ENCODE measurements around the gene MGME1.
"Not testable (repeated sequence)": the region's sequence is repeated elsewhere in the genome, so short reads cannot be mapped to it uniquely, and the experiment has no call there.

MGME1 gene

DNA sequence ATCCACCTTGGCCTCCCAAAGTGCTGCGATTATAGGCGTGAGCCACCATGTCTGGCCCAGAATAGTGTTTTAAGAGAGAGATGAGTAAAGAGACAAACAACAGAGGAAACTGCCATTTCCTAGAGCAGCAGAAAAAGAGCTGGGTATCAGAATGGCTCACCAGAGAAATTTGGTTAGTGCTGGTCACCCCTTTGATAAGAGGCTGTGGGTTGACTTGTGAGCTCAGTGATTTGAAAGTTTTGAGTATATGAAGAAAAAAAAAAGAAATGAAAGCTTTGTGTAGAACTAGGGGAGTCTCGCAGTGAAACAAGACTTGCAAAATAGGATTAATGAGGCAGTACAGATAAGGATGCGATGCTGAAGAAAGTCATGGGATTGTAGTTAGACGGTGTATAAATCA lies 29.6 kb downstream of the MGME1 start:
- DNase-seq: no peak

- no peak for DNase-seq
Observed at GRCh38 chr20:17999566-17999965, 30.7 kb downstream of the MGME1 start.

- no peak for DNase-seq
Observed at GRCh38 chr20:18001131-18001921, 32.5 kb downstream of the MGME1 start.

DNA sequence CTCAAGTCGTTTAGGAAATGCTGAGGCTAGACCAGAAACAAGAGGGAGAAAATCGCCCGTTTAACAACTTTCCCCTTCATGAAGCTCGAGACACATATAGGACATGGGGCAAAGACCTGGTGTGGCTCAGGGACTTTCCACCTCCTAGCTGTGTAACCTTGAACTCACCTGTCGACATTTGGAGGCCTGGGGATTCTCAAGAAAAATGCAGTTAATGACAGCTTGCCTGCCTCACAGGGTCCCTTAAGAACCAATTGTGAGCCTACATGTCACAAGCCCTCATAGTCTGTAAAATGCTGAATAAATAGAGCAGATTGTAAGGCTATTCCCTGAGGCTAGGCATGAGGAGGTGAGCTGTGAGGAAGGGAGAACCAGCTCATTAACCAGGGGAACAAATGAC lies 35.1 kb downstream of the MGME1 start:
- DNase-seq: no peak

DNA sequence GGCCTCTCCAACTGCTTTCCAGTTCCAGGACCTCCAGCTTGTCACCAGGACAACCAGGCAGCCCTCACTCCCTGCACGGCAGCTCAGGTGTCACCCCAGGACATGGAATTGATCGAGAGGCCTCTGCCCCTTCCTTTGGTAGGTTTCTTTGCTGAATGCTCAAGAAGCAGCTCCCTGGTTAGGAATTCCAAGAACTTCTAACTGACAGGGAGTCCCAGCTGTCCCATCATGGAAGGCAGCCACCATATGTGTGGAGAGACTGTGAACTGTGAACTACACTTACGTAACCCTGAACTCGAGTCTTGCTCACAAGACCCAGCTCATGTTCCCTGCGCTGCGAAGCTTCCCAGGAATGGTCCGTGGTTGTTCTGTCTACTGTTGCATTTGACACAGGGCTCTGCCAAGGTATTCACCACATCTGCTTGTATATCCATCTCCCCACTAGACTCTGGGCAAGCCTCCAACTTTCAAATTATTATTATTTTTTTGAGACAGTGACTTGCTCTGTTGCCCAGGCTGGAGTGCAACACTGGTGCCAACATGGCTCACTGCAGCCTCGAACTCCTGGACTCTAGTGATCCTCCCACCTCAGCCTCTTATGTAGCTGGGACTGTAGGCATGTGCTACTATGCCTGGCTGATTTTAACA lies 35.7 kb downstream of the MGME1 start:
- DNase-seq: no peak

- DNase-seq: no peak
Observed at GRCh38 chr20:18005170-18005989, 36.6 kb downstream of the MGME1 start.

DNA sequence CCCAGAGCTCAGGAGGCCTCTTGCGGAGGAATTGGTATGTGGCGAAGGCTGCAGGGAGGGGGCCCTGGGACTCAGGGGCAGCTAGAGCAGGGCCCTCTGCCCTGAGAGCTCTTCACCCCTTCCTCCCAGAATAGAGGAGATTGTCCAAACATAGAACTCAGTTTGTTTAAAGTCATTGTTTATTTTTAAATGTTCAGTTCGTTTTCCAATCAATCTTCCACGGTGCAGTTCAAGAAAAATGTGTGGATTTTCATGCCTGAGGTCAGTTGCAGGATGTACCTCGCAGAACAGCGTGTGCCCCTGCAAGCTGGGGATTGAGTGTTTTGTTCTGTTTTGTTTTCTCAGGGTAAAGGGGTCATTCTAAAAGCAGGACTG lies 37.2 kb downstream of the MGME1 start:
- DNase-seq: no peak

DNA sequence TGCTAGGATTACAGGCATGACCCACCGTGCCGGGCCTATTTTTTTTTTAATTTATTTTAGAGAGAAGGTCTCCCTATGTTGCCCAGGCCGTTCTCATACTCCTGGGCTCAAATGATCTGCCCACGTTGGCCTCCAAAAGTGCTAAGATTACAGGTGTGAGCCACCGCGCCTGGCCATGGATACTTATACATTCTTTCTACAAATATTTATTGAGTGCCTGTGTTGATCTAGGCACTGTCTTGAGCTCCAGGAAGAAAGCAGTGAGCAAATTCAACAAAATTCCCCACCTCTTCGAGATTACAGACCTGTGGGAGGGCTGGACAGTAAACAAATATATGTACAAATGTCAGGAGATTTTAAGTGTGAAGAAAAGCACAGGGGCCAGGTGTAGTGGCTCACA lies 37.9 kb downstream of the MGME1 start:
- DNase-seq: no peak

GRCh38 chr20:18007534-18008292 lies 38.9 kb downstream of the MGME1 start:
- no peak for DNase-seq

DNA sequence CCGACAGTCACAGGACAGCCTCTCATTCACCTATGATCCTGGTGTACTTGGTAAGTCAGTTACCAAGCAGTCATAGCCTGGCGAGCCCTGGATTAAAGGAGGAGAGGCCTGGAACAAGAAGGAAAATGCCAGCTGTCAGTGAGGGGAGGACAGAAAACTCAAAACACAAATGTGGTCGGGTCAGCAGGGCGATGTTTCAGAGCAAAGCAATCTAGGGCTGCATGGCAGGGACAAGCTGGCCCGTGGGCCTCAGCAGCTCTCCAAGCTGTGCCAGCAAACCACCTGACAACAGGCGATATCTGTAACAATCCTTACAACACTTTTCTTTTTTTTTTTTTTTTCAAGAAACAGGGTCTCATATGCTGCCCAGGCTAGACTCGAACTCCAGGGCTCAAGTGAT lies 40.3 kb downstream of the MGME1 start:
- DNase-seq: no peak

GRCh38 chr20:18011482-18011881 lies 42.7 kb downstream of the MGME1 start:
- no peak for DNase-seq

- DNase-seq: no peak
Observed at GRCh38 chr20:18011951-18012645, 43.3 kb downstream of the MGME1 start.

- DNase-seq: no peak
Observed at GRCh38 chr20:18012901-18013300, 44.1 kb downstream of the MGME1 start.

DNA sequence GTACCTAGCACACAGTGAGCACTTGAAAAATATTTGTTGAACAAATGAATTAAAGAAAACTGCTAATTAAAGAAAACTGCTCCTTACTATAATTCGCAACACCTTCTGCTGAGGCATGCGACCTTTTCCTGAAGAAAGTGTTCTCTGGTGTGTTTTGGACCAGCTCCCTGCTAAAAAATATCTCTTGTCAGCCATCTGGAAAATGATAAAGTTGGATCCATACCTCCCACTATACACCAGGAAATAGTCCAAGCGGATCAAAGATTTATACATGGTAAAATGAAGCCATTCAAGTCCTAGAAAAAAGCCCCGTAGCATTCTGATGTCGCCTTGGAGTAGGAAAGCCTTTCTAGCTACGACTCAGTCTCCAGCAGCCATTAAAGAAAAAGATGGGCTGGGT lies 45.6 kb downstream of the MGME1 start:
- no peak for DNase-seq

DNA sequence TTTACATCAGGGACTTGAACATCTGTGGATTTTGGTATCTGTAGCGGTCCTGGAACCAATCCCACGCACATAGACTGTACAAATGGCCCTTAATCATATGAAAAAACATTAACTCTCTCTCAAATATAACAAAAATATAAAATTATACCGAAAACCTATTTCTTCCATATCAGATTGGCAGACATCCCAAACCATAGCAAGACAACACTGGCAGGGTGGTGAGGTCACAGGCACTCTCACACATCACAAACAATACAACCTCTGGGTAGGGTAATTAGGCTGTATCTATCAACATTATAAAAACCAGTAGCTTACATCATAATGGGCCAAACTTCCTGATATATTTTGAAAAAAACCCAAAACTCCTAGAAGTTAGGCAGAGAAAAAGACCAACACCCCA lies 48.0 kb downstream of the MGME1 start:
- DNase-seq: no peak

- no peak for DNase-seq
Observed at GRCh38 chr20:18018100-18018499, 49.3 kb downstream of the MGME1 start.

DNA sequence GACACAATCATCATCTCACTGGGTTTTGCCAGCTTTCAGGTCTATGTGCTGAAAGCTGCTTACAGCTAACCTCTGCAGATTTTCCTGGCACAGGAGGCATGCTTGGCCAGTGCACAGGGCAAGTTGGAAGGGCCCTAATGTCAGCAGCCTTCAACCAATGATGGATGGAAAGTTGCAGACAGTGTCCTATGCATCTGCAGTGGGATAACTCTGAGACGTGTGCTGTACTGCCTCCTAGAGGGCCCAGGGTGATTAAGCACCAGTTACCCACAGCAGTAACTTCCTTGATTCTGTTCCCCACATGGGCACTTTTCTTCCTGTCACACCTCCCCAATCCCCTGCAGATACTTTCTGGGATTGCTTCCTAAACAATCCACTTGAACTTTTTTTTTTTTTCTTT lies 50.2 kb downstream of the MGME1 start:
- no peak for DNase-seq

- DNase-seq: no peak
Observed at GRCh38 chr20:18020931-18021330, 52.1 kb downstream of the MGME1 start.

GRCh38 chr20:18024606-18025127 lies 55.8 kb downstream of the MGME1 start:
- no peak for DNase-seq

DNA sequence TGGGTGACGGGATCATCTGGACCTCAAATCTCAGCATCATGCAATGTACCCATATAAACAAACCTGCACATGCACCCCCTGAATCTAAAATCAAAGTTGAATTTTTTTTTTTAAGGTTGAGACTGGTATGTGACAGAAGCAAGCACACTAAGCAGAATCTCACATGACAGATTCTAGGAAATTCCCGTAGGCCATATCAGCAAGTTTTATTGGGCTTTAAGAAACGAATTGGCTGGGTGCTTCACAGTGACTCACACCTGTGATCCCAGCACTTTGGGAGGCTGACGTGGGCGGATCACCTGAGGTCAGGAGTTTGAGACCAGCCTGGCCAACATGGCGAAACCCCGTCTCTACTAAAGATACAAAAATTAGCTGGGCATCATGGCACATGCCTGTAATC lies 58.2 kb downstream of the MGME1 start:
- DNase-seq: not testable (repeated sequence)

DNA sequence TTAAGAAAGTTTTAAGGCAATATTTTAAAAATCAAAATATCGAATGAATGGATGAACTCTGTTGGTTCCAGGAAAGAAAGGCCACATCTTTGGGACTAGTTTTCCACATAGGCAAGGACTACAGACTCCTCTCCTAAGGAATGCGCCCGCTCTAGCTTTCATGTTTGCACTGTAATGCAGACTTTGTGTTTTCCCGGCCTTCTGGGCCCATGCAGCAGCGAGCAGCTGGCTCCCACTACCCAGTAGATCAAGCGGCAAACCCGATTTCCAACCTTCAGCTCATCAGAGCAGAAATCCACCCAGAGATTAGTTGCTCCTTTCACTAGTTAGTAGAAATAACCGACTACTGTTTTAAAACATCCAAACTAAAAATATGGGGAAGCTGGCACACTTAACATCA lies 61.2 kb downstream of the MGME1 start:
- DNase-seq: no peak

DNA sequence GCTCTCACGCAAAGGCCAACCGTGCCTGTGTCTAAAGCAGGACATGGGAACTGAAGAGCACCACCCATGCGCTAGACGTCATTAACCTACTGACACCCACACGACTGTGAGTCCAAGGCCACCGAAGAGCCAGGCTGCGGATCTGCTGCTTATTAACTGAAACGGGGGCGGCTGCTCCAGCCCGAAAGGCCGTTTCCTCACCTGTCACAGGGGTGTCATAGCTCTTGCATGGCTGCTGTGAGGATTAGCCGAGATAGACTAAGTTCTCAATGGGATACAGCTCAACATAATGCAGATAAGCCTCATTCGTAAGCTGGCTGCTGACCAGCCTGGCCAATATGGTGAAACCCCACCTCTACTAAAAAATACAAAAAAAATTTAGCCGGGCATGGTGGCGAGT lies 62.2 kb downstream of the MGME1 start:
- DNase-seq: no peak

All from stimulated activated naive CD4-positive, alpha-beta T cell treated with Interleukin-2 at 50 U/mL for 16 hours (primary cell).